Jurkat, Clone E6-1 (cell line): ENCODE data around the gene POFUT2.

Experiments used
- DNase-seq: peaks from one replicate; pipeline ENCODE4 v3.0.0-alpha.2; 2011; ENCODE audit warnings: low read depth, low spot score
- H3K4me3 ChIP-seq: 2 replicates; pipeline ENCODE4 v1.5.1; 2011; ENCODE audit warnings: mild to moderate bottlenecking, low read length, control low read depth, moderate library complexity

POFUT2 gene

GRCh38 chr21:45256021-45256911 is 31.4 kb downstream of the POFUT2 start:
- DNase-seq = peak; percentile 41
- peak overlapping the region; percentile 28 for H3K4me3 ChIP-seq

DNA sequence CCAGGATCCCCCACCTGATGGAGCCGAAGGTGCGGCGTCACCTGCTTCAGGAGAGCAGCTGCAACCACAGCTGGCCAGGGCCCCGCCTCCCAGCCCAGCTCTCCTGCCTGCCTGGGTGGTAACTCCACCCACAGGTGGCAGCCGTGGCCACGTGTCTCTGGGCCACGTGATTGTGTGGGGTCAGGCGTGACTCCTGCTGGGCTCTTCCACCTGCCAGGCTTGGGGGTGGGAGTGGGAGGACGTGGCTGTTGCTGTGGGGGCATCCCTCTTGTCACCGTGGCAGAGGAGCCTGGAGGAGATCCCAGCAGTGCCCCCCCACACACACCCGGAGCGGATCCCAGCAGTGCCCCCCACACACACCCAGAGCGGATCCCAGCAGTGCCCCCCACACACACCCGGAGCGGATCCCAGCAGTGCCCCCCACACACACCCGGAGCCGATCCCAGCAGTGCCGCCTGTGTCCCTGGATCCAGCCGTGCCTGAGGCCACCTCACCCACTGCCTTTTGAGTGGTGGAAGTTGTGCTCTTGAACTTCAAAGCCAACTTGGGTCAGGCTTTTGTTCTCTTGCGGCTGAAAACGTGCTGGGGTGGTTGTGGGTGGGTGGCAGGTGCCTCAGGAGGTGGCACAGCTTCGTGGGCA is 32.2 kb downstream of the POFUT2 start:
- DNase-seq = peak; percentile 63
- no peak overlapping the region for H3K4me3 ChIP-seq

GRCh38 chr21:45254460-45254930 is 33.2 kb downstream of the POFUT2 start:
- no peak overlapping the region for H3K4me3 ChIP-seq
- no peak for DNase-seq

- DNase-seq = no peak
- no peak overlapping the region for H3K4me3 ChIP-seq
Observed at GRCh38 chr21:45253633-45254459, 33.8 kb downstream of the POFUT2 start.

DNA sequence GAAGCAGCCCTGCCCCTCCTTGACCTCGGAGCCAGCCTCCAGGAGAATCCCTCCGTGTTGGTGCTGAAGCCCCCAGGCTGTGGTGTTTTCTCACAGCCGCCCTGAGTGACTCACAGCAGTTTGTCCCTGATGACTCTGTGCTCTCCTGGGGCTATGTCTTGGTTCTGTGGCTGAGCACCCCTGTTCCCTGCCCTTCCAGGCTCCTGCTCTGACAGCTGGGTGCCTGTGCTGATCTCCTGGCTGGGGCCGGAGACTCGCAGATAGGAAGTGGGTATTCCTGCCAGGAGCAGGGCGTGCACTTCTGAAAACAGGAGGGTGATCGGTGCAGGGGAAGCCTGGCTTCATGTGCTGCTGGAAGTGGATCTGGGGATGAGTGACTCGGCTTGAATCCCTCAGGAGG is 34.5 kb downstream of the POFUT2 start:
- no peak overlapping the region for H3K4me3 ChIP-seq
- no peak for DNase-seq

DNA sequence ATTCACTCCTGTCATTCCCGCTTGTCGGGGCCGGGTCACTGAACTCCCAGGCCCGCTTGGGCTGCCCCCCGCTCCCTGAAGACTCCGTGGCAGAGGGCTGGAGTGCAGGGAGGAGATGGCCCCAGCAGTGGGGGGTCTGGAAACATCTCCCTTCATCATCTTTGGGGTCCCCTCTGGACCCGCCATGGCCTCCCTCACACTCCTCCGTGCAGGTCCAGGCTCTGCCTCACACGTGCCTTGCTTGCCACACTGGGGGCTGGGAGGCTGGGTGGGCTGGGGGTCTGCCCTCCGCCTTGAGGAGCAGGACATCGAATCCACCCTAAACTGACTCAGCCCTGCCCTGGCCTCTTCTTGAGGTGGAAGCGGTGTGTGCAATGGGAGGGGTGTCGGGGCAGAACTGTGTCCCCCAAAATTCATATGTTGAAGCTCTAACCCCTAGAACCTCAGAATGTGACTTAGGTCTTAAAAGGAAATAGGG is 35.2 kb downstream of the POFUT2 start:
- no peak overlapping the region for H3K4me3 ChIP-seq
- no peak for DNase-seq

DNA sequence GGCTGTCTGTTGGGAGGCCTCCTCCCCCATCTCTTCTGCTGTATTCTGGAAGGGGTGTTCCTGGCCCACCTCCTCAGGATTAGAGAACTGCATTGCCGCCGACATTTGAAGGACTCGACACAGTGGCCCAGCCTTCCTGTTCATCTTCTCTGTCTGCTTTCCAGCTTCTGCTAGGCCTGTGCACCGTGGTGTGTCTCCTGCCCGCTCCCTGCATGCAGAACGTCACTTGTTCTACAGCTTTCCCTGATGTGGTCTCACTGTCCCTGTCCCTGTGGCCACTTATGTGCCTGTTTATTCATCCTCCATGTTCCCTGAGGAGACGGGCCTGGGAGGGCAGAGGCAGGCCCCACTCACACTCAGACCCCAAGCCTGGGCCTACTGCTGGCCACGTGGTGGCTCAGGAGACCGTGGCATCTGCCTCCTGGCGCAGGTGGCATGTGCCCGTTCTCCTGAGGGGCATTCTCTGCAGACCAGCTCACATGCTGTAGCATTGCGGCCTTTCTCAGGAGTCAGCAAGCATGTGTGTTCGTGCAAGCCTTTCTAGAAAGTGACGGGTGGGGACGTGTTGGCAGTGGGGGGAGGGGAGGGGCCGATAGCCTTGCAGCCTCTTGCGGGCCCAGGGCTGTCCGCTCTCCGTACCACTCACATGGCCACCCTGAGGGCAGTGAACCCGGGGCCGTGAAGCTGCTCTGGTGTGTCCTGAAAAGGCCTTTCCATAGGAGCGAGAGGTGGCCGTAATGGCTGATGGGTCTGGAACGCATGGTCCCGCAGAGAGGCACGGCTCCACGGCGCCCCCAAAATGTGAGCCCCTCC is 35.9 kb downstream of the POFUT2 start:
- no peak overlapping the region for H3K4me3 ChIP-seq
- no peak for DNase-seq

DNA sequence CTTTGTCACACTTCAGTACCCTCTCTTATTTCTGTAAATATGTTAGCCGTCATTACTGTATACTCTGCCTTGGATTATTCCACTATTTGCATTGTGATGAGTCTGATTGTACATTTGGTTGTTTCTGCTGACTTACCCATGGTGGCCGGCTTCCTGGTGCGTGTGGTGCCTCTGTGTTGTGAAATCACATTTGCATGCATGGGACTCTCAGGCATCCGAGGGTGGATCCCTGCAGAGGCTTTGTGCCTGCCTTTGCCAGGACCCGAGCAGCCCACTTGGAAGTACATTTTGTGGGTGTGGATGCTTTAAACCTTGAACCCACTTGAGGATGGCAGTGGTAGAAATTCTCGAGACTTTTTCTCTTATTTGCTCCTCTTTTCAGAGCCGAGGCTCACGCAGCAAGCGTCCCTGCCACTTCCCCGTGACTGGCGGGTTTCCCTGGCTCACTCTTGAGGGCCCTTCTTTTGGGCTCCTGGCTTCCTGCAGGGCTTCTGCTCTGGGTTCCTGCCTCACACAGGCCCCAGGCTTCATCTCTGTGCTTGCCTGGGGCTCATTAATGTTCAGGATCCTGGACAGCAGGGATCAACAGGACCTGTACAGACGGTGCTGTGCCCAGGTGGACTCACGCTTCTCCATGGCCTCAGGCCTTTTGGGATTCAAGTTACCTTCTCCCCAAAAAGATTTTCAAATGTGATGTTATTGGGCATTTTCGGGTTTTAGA is 36.6 kb downstream of the POFUT2 start:
- H3K4me3 ChIP-seq = no peak overlapping the region

DNA sequence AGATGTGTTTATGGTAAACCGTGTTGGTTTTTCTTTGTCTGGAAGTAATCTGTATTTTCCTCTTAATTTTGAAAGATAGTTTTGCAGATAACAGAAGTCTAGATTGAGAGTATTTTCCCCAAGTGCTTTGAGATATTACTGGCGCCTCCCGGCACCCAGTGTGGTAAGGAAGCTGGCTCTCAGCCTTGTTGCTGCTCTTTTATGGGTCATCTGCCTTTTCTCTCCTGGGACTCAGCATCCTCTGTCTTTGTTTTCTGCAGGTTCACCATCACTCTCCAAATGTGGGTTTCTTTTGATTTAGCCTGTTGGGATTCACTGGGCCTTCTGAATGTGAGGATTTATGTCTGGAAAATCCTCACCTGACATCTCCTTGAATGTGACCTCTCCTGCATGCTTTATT is 37.4 kb downstream of the POFUT2 start:
- no peak overlapping the region for H3K4me3 ChIP-seq
- DNase-seq = no peak

More for the DNA sequence above, 36.6 kb downstream of the POFUT2 start:
- DNase-seq = no peak

DNA sequence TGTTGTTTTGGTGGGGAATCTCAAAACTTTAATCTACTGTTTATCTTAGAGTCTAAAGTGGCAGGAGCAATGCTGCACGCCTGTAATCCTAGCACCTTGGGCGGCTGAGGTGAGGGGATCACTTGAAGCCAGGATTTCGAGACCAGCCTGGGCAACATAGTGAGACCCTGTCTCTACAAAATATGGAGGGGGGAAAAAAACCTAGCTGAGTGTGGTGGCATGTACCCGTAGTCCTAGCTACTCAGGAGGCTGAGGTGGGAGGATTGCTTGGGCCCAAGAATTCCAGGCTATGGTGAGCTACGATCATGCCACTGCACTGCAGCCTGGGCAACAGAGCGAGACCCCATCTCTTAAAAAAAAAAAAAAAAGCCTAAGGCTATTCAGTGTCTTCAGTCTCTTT is 38.1 kb downstream of the POFUT2 start:
- no peak overlapping the region for H3K4me3 ChIP-seq
- DNase-seq = no peak

- no peak for DNase-seq
- no peak overlapping the region for H3K4me3 ChIP-seq
Observed at GRCh38 chr21:45248893-45249381, 38.8 kb downstream of the POFUT2 start.

DNA sequence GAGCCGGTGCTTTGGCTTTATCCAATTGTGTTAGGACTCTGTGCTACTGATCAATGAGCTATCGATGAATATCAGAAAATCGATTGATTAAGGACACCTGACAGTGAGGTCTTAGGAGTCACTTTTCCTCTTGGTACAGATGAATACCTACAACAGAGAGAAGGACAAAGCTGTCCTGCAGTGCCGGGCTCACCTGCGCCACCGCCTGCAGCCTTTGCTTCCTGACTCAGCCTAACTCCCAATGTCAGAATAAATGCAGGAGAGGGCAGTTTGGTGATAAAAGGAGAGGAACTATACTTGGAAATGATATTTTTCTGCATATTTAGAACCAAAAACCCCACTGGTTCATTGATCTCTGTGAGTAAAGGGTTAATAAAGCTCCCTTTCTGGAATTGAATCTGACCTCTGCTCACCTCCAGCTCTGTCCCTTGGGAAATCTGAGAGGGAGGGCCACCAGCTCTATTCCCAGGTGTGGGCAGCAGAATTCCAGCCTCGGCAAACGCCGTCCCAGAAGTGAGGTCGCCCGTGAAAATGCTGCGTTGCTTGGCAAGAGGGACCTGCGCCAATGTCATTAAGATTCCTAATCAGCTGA is 39.3 kb downstream of the POFUT2 start:
- H3K4me3 ChIP-seq = no peak overlapping the region
- no peak for DNase-seq

- no peak for DNase-seq
- H3K4me3 ChIP-seq = no peak overlapping the region
Observed at GRCh38 chr21:45246386-45247320, 41.0 kb downstream of the POFUT2 start.

DNA sequence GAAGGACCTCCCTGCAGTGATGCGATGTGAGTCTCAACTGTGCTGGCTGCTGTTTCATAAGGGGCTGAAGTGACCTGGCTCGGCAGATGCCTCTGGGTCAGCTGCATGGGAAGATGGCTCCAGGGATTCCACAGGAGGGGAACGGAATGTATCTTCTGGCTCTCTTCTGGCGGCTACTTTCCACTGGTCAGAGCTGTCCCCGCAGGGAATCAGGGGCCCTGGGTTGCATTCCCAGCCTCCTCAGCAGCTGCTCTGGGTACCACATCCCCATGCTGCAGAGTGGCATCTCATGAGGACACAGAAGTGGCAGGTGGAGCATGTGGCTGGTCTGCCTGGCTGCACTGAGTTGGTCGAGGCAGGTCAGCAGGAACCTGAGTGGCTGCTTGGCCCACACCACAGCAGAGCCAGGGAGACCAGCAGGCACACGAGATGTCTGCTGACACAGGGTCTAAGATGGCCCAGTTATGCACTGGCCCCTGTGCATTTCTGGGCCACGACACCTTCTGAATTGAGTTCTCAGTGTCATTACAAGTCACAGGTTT is 42.8 kb downstream of the POFUT2 start:
- no peak for DNase-seq
- H3K4me3 ChIP-seq = no peak overlapping the region

- no peak for DNase-seq
Observed at GRCh38 chr21:45243603-45244002, 44.1 kb downstream of the POFUT2 start.

DNA sequence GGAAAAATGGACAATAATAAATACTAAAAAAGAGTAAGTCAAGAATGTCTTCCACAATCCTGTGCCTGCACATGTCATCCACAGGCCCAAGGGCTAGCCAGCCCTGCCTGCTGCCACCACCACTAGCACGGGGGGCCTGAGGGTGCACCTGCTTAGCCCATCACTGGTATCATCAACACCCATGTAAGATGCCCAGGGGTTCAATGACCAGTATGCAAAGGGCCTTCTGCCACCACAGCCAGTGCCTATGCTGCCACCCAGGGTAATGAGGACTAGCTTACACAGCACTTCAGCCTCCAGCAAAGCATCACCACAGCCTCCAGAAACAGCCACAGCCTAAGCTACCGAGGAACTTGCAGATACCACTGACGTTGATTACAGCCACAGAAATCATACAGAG is 46.3 kb downstream of the POFUT2 start:
- no peak for DNase-seq
- no peak overlapping the region for H3K4me3 ChIP-seq

More at GRCh38 chr21:45243603-45244002, 44.1 kb downstream of the POFUT2 start:
- H3K4me3 ChIP-seq = no peak overlapping the region
